GM12891 (cell line): ENCODE data around the gene CD96.

Experiments used
- POLR2A ChIP-seq: IDR thresholded peaks from 2 replicates; pipeline ENCODE4 v1.6.1; 2011; ENCODE audit warnings: low read depth, low read length, control low read depth
- POLR2AphosphoS5 ChIP-seq: IDR thresholded peaks from 2 replicates; pipeline ENCODE4 v1.6.1; 2011; ENCODE audit warnings: low read depth, low read length, control low read depth
- TAF1 ChIP-seq: IDR thresholded peaks from 2 replicates; pipeline ENCODE4 v1.6.1; 2011; ENCODE audit warnings: low read depth, low read length, control low read depth

DNA sequence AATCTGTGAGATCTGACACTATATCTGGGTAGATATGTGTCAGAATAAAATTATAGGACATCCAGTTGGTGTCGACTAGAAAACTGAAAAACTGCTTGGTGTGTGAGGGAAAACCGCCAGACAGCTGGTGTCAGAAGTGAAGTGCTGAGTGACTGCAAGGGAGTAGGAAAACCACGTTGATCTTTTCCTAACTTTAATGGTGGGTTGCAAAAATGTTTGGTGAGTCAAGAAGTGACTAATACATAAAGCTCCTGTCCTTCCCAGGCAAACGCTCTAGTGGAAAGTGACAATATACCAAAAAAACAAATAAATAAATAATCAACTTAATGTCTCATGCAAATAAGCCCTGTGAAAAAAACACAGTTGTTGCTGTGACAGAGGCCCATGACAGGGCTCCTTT is 7.3 kb upstream of the CD96 start:
- TF ChIP-seq POLR2AphosphoS5 (no peak), TAF1 (no peak), POLR2A (no peak)
